Activated T-cell treated with anti-CD3 and anti-CD28 coated beads for 48 hours (primary cell): ENCODE measurements around the gene MYCBP2.
"Not testable (repeated sequence)": the region's sequence is repeated elsewhere in the genome, so short reads cannot be mapped to it uniquely, and the experiment has no call there.

Experiments used
- DNase-seq: peaks from one replicate; pipeline ENCODE4 v3.0.0-alpha.2; 2020; ENCODE audit warnings: low read depth

MYCBP2 gene

DNA sequence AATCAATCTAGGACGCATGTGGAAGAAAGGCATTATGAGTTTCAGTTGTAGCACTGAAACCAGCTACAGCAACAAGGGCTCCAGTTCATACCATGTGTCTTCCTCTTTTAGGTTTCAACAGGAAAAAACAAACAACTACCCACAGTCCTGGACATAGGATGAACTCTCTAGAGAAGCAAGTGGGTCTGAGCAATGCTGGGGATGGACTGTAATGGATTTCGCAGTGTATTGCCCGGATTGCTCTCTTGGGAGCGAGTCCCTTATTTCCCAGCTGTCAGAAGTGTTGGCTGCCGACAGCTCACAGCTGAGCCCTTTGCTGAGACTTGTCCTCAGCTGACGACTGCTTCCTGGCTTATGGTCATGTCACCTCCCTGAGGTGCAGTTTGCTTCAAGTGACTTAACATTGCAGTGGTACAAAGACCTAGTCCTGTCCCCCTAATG is 12.1 kb upstream of the MYCBP2 start:
- no peak for DNase-seq

DNA sequence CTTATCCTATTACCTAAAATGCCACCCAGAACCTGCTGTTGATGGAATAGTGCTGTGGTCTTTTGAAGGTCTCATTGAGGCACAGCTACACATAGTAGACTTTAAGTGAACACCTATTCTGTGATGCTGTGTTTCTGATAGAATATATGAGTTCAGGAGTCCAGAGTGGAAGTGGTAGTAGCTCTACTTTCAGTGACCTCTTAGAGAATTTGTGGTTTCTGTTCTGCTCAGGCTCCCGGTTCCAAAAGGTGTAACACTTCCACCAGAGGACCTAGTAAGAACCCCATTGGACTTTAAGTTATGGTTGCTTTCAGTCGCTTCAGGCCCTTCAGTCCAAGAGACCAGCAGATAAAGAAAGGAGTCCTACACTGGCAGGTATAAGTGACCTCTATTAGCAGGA is 11.4 kb upstream of the MYCBP2 start:
- DNase-seq: no peak

DNA sequence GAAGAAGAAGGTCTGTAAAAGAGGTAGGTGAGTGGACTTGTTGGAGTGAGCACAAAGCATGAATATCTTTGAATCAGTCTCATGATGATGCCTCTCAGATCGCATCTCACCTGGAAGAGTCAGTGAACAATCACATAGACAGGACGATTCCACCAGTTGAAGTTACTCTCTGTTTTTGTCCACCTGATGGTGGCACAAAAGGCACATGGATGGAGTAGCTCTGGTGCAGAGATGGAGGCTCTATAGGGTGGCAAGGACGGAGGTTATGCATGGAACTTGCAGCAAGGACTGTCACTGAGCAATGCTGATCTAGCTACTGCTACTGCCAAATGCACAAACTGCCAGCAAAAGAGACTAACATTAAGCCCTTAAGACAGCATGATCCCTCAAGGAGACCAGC is 10.3 kb upstream of the MYCBP2 start:
- DNase-seq: no peak

DNA sequence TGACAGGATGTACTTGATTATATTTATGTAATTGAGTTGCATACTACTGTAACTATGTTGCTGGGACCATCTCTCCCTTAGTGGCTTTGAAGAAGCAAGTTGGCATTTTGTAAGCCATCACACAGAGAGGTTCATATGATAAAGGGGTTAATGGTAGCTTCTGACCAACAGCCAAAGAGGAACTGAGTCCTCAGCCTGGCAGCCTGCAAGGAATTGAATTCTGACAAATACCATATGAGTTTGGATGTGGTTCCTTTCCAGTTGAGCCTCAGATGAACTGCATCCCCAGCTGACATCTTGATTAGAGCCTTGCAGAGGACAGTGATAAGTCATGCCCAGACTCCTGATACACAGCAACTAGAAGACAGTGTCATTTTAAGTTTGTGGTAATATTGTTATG is 8.6 kb upstream of the MYCBP2 start:
- DNase-seq: no peak

DNA sequence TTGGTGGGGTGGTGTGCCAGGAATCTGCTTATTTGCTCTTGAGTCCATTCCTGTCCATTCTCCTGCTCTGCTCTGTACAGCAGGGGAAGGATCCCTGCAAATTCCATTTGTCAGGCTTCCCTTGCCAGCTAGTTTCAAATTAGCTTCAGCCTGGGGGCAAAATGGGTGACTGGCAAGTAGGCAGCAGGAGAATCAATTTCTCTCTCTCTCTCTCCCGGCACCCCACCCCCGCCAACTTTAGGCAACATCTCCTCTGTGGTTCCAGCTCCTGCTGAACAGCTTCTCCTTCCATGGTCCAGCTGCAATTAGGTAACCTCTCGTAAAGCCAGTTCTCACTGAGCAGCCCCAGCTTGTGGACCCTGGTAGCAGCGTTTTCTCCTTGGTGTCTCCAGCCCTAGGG is 6.7 kb upstream of the MYCBP2 start:
- no peak for DNase-seq

DNA sequence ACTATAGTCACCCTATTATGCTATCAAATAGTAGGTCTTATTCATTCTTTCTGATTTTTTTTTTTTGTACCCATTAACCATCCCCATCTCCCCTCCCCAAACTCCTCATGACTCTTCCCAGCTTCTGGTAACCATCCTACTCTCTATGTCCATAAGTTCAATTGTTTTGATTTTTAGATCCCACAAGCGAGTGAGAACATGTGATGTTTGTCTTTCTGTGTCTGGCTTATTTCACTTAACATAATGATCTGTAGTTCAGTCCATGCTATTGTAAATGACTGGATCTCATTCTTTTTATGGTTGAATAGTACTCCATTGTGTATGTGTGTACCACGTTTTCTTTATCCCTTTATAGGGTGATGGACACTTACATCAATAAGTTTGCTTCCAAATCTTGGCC is 4.5 kb upstream of the MYCBP2 start:
- no peak for DNase-seq

DNA sequence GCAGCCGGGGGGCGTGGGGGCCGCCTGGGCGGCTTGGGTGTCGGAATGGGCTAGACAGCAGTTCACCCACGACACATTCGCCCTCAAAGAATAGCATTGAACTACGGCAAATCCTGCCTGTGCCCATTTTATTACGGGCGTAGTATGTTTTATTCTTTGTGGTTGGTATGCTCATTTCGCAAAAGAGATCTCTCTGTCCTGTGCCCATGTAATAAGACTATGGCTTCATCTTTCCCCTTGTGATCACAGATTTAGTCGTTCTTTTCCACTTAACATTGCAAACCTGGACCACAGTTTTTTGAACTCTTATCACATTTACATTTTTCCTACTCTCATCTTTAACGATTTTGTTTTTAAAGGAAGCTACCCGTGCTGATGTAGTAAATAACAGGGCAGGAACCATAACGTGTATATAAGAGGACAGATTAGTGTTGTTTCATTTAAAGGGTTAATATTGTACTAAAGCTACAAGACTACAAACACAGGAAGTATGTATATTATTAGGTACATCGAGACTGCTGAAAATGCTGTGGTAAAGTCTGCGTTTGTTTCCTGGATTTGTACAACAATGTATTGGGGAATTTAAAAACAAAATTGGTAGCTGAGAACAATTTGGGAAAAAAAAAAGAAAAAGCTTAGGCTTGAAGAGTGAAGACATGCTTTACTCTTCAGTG is 3.2 kb upstream of the MYCBP2 start:
- no peak for DNase-seq

GRCh38 chr13:77329133-77329910 is 2.4 kb upstream of the MYCBP2 start:
- DNase-seq: peak; percentile 82

- no peak for DNase-seq
Measured at GRCh38 chr13:77328819-77329132, 1.9 kb upstream of the MYCBP2 start.

DNA sequence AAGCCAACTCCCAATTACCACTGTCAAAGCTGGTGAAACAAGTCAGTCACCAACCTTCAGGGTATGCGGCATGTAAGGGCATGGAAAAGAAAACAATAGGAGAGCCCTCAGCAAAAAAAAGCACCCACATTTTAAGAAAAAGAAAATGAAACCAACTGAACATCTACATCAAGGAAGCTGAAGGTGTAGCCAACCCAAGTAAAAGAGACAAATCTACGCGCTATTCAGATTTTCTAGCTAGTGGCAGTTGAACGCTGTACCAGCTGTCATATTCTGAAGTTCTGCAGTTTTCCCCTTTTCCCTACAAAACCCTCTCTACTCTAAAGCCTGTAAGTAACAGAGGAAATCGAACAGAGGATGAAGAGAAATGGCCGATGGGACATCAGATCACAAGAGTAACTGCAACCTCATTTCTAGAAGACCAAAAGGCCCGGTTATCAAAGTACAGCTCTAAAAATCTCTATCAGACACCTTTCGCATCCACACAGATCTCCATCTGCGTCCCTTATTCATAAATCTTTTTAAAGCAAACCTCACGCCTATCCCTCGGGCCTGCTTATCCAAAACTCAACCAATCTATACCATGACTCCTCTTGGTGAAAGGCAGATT is 1.4 kb downstream of the MYCBP2 start:
- DNase-seq: no peak

DNA sequence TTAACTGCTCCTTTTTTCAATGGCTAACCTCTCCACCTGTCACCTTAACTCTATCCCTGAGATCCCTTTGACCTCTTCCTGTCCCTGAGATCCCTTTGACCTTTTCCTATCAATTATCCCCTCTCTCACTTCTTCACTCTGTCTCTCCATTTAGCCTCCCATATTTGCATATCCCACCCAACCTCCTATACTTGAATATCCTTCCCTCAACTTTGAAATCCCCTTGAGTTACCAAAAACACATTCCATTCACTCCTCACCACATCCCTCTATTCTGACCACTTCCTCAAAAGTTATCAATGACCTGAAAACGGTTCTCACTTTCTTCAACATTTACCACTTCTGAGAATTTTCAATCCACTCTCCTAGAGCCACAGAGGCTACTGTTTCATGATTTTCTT is 3.0 kb downstream of the MYCBP2 start:
- no peak for DNase-seq

DNA sequence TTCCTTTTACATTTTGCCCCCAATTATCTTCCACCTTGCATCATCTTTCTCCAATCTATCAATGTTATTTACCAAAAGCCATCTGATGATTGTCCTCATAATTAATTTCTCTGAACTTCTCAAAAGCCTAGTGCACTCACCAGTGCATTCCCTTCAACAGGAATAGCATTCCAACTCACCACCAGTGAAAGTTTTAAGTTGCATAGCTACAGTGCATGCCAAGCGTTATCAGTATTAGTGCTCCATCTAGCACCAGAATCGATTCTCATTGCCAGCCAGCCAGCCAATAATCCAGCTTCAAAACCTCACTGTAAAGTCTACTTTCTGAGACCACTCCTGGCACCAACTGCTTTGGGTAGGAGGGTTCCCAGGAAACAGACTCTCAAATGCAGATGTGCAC is 7.4 kb downstream of the MYCBP2 start:
- DNase-seq: no peak

GRCh38 chr13:77318741-77319140 is 8.2 kb downstream of the MYCBP2 start:
- DNase-seq: no peak

GRCh38 chr13:77316430-77316829 is 10.5 kb downstream of the MYCBP2 start:
- DNase-seq: no peak

- DNase-seq: not testable (repeated sequence)
Measured at GRCh38 chr13:77315509-77315908, 11.4 kb downstream of the MYCBP2 start.

GRCh38 chr13:77313923-77314322 is 13.0 kb downstream of the MYCBP2 start:
- DNase-seq: no peak

GRCh38 chr13:77312311-77312710 is 14.6 kb downstream of the MYCBP2 start:
- DNase-seq: no peak

- DNase-seq: no peak
Measured at GRCh38 chr13:77310579-77311279, 16.2 kb downstream of the MYCBP2 start.

DNA sequence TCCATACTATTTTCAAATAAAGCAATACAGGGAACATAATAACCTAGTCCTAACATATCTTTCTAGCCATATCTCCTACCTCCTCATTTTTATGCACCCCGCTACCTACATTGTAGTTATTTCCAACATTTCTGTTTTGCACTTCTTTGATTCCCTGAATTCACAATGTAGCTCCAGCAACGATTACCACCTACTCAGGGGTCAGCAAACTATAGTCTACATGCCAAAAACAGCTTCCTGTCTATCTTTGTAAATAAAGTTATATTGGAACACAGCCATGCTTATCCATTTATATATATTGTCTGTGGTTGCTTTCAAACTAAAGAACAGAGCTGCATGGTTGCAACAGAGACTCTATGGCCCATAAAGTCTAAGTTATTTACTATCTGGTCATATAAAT is 16.7 kb downstream of the MYCBP2 start:
- DNase-seq: no peak

- no peak for DNase-seq
Measured at GRCh38 chr13:77309254-77309653, 17.6 kb downstream of the MYCBP2 start.

GRCh38 chr13:77306458-77306857 is 20.4 kb downstream of the MYCBP2 start:
- DNase-seq: no peak

DNA sequence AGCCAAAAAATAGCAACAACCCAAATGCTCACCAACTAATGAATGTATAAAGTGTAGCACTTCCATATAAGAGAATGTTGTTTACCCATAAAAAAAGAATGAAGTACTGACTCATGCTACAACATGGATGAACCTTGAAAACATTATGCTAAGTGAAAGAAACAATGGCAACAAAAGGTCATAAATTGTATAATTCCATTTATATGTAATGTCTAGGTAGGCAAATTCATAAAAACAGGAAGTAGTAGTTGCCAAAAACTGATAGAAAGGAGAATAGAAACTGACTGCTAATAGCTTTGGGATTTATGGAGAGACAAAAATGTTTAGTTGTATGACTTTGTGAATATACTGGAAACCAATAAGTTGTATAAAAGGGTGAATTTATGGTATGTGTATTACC is 21.6 kb downstream of the MYCBP2 start:
- DNase-seq: no peak
